GM13976 (cell line): ENCODE measurements around the gene SMPDL3B.

Experiments used
- DNase-seq: peaks from one replicate; pipeline ENCODE4 v3.0.0; 2012; ENCODE audit warnings: low spot score
- in situ Hi-C: fragments of 300-500 bp; cut with MboI; formaldehyde crosslinking; loops from one replicate; pipeline ENCODE4 v1.12.0; 2022; ENCODE audit warnings: low sequenced_read_pairs, mixed read lengths, inconsistent platforms; ENCODE audit not compliant: unreplicated experiment
- TF ChIP-seq, protein P1 (sequence below): IDR thresholded peaks from 2 replicates; pipeline ENCODE4 v1.5.1; 2012; ENCODE audit warnings: borderline replicate concordance, mild to moderate bottlenecking; ENCODE audit not compliant: insufficient read depth; ENCODE audit errors: extremely low read depth, missing control alignments, control extremely low read depth

The SMPDL3B gene

DNA sequence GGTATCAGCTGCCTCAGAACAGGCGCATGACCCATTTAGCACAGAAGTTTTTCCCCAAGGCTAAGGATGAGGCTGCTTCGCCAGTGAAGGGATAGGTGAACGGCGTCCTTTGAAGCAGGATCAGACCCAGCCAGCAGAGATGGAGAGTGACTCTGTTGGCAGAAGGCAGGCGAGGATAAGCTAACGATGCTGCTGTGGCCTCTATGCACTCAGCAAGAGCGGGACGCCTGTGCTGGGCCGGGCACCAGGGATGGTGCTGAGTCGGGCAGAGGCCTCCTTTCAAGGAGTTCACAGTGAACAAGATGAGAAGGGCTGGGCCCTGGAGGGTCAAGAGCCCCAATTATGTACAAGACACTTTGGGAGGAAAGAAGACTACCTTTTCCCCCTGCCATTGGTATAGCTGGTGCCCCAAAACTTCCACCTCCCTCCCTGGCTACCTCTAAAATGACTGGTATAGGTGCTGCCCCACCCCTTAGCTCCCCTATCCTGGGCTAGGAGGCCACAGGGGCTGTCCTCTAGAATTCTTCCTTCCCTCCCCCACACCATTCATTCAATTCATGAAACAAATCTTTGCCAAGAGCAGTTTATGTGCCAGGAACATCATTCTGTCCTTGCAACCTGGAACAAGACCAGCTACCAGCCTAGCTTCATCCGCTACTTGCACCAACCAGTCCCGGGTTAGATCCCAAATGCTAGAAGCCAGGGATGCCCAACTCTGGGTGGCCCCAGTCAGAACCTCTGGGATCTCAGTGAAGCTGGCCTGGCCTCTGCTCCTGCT lies 32.5 kb downstream of the SMPDL3B start:
- no peak for DNase-seq
- in situ Hi-C loops, result no loop called here
- TF ChIP-seq, protein P1, sequence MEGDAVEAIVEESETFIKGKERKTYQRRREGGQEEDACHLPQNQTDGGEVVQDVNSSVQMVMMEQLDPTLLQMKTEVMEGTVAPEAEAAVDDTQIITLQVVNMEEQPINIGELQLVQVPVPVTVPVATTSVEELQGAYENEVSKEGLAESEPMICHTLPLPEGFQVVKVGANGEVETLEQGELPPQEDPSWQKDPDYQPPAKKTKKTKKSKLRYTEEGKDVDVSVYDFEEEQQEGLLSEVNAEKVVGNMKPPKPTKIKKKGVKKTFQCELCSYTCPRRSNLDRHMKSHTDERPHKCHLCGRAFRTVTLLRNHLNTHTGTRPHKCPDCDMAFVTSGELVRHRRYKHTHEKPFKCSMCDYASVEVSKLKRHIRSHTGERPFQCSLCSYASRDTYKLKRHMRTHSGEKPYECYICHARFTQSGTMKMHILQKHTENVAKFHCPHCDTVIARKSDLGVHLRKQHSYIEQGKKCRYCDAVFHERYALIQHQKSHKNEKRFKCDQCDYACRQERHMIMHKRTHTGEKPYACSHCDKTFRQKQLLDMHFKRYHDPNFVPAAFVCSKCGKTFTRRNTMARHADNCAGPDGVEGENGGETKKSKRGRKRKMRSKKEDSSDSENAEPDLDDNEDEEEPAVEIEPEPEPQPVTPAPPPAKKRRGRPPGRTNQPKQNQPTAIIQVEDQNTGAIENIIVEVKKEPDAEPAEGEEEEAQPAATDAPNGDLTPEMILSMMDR, result no peak

DNA sequence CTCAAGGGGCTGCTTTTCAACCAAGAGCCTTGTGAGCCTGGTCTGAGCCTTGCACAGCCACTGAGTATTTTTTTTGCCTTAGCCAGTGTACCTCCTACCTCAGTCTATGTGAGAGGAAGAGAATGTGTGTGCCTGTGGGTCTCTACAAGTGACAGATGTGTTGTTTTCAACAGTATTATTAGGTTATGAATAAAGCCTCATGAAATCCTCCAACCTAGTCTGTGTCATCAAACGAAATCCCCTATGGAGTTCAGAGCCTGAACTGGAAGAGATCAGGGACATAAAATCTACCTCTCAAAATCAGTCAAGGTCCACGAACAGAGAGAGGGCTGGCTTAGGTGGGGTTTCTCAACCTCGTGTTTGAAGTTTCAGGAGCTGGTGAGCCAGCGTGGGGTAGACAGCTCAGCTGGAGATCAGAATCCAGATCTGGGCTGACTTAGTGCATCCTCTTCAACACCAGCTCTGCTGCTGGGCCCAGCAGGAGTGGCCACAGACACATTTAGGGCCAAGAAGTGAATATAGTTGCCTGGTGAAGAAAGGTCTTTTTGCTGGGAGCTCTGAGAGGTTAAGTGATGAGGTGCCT lies 33.2 kb downstream of the SMPDL3B start:
- DNase-seq, result no peak
- TF ChIP-seq, protein P1, result no peak
- in situ Hi-C loops, result no loop called here

DNA sequence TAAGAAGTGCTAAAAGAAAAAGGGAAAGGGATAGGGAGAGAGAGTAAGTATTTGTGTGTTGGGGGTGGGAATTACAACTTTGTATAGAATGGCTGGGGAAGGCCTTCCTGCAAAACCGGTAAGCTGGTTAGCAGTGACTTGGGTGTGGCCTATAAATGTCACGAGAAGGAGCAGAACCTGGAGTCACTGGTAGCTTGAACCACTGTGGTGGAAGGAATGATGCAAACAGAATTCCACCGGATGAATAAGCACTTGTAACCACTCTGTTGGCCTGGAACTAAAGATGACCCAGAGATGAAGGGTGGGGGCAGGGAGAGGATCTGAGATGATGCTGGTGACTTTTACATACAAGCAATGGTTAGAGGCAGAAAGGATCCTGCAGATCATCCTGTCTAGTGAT lies 33.9 kb downstream of the SMPDL3B start:
- DNase-seq, result no peak
- in situ Hi-C loops, result no loop called here
- TF ChIP-seq, protein P1, result no peak

DNA sequence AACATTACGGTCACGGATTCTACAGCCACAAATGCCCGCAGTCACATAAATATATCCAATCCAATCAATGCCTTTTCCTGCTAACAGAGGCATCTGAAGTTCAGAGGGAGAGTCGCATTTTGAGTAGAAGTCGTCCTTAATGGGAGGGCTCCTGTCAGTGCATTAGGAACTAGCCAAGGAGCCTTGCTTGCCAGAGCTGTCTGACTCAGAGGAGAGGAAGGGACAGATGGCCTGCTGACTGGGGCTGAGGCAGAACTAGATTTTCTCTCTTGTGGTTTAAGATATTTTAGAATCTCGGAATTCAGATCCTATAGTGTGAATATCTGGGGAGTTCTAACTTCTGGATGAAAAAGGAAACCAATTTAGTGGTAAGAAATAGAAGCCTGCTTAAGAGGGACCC lies 35.6 kb downstream of the SMPDL3B start:
- TF ChIP-seq, protein P1, result no peak
- DNase-seq, result no peak
- in situ Hi-C loops, result no loop called here

DNA sequence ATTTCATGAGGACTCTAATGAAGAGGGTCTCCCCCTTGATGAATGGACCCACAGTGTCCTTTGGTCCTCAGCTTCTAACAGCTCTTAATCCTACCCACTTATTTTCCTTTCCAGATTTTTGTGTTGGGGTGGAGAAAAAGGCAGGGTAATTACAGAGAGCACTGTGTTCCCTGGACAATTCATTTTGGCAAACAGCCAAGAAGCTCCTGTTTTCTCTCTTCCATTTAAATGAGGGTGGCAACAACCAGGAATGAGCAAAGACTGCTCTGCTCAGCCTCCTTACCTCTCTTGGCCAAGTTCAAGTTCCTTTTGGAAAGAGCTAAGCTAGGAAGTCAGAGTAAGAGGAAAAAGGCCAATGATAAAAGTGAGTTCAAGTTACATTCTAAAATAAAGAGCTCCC lies 36.9 kb downstream of the SMPDL3B start:
- in situ Hi-C loops, result no loop called here
- DNase-seq, result no peak
- TF ChIP-seq, protein P1, result no peak

DNA sequence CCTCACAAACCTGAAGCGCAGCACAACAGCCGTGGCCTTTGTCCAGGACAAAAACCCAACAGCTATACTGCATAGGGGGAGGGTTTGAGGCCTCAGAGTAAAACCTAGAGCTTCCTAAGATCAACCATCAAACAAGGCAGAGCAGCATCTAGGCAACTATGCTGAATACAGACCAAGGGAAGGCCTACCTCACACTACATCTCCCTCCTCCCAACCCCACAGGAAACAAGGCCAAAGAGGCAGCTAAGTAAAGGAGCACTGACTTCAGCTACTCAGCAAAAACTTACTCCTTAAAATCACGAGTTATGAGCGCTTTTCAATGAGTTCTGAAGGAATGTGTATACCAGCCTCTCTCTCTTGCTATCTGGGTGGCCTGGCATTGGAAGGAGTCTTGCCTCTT lies 37.3 kb downstream of the SMPDL3B start:
- in situ Hi-C loops, result no loop called here
- TF ChIP-seq, protein P1, result no peak
- no peak for DNase-seq
